HepG2 (cell line): ENCODE data around the gene COX7A2L. TPM values are rescaled to one million over a fixed set of nuclear protein-coding genes. Genes with fewer than 3 reads are reported as not detected.
A peak's percentile ranks its signal among the peaks of the same experiment; 100 is the strongest.

Source experiments
- ATAC-seq: fragments of 200-7000 bp; cut with Tn5 transposase; 3 replicates; pipeline ENCODE4 v1.9.1; 2020; ENCODE audit warnings: mild to moderate bottlenecking, moderate library complexity
- BruUV-seq: library from RNA; stranded (reverse); fragments of 400-500 nt; replicated peaks from 2 replicates; lab custom pipeline; 2021; lab: Mats Ljungman, UMichigan
- CTCF ChIA-PET: fragments of 300-600 bp; formaldehyde crosslinking; extraction: SDS; loops from one replicate; lab custom pipeline; 2021; ENCODE audit warnings: low total read pairs, inconsistent platforms, low intra/inter-chr PET ratio; lab: Yijun Ruan, JAX
- POLR2A ChIA-PET: fragments of 350-600 bp; sonication (Branson Sonifier 250); formaldehyde crosslinking; loops from one replicate; lab custom pipeline; 2020; ENCODE audit warnings: antibody characterized with exemption, inconsistent platforms; lab: Yijun Ruan, JAX
- DNase-seq: peaks from one replicate; pipeline ENCODE4 v3.0.0-alpha.2; 2015; ENCODE audit warnings: low spot score
- FAIRE-seq: peaks from 3 replicates; lab custom pipeline; 2011; peaks lifted over from hg19 to GRCh38; lab: Jason Lieb, UNC
- H2AFZ ChIP-seq: one replicate; pipeline ENCODE4 v1.6.1; 2011; ENCODE audit warnings: low read length, inconsistent platforms
- H3K27ac ChIP-seq: fragments of 300-600 bp; 3 replicates; pipeline ENCODE4 v1.8.0; 2011; ENCODE audit warnings: mixed run types, mild to moderate bottlenecking, mixed read lengths, low read length, inconsistent platforms; ENCODE audit not compliant: insufficient read depth; ENCODE audit errors: extremely low read length
- H3K27me3 ChIP-seq, 2 experiments: fragments of 200-600 bp in 1 of 2; 2 replicates in 1 of 2; 3 replicates in 1 of 2; pipeline versions ENCODE4 v1.6.0 to v1.8.0; 2011; ENCODE audit warnings: low read length in 2 of 2, mild to moderate bottlenecking in 2 of 2, moderate library complexity in 2 of 2, inconsistent platforms in 1 of 2; ENCODE audit not compliant: insufficient read depth in 2 of 2, control insufficient read depth in 1 of 2
- H3K36me3 ChIP-seq, 2 experiments: fragments of 200-600 bp in 1 of 2; replicated peaks in 1 of 2; 2 replicates in 1 of 2; 3 replicates in 1 of 2; pipeline versions ENCODE4 v1.5.1 to v1.8.0; 2011; ENCODE audit warnings: low read length in 2 of 2, inconsistent platforms in 1 of 2; ENCODE audit not compliant: insufficient read depth in 2 of 2, control insufficient read depth in 1 of 2
- H3K4me1 ChIP-seq: 2 replicates; pipeline ENCODE4 v1.5.1; 2012; ENCODE audit warnings: low read length, inconsistent platforms; ENCODE audit not compliant: insufficient read depth
- H3K4me2 ChIP-seq: 2 replicates; pipeline ENCODE4 v1.6.0; 2011; ENCODE audit warnings: low read depth, low read length, inconsistent platforms
- H3K4me3 ChIP-seq, 3 experiments: fragments of 200-600 bp in 1 of 3; sonication (generic), shearing (Covaris generic) in 1 of 3; replicated peaks in 1 of 3; 2 replicates each; pipeline ENCODE4 v1.5.1; 2011 to 2016; ENCODE audit warnings: low read length in 3 of 3, inconsistent platforms in 2 of 3, low read depth in 2 of 3, mild to moderate bottlenecking in 2 of 3, control low read depth in 1 of 3, mixed read lengths in 1 of 3; ENCODE audit not compliant: insufficient read depth in 1 of 3
- H3K79me2 ChIP-seq: one replicate; pipeline ENCODE4 v1.6.1; 2011; ENCODE audit warnings: low read length, inconsistent platforms; ENCODE audit not compliant: insufficient read depth
- H3K9ac ChIP-seq: 2 replicates; pipeline ENCODE4 v1.6.0; 2011; ENCODE audit warnings: mild to moderate bottlenecking, low read depth, low read length, inconsistent platforms; ENCODE audit not compliant: insufficient read depth
- H3K9me3 ChIP-seq: 2 replicates; pipeline ENCODE4 v1.5.1; 2012; ENCODE audit warnings: mild to moderate bottlenecking, low read length
- H4K20me1 ChIP-seq: 2 replicates; pipeline ENCODE4 v1.6.0; 2011; ENCODE audit warnings: inconsistent platforms, mild to moderate bottlenecking, low read length, moderate library complexity; ENCODE audit not compliant: insufficient read depth
- ARHGAP35 ChIP-seq: sonication (generic); formaldehyde crosslinking; IDR thresholded peaks from 2 replicates; pipeline ENCODE4 v1.9.0; 2022; ENCODE audit warnings: mild to moderate bottlenecking, inconsistent platforms, moderate library complexity, missing genetic modification reagents, borderline replicate concordance
- CREB1 ChIP-seq, 2 experiments: fragments of 450-650 bp in 1 of 2; IDR thresholded peaks; 2 replicates each; pipeline ENCODE4 v1.6.1; 2016 to 2017; ENCODE audit warnings: control low read depth in 1 of 2, mild to moderate bottlenecking in 1 of 2, missing compliant biosample characterization in 1 of 2, missing genetic modification characterization in 1 of 2
- HHEX ChIP-seq: IDR thresholded peaks from 2 replicates; pipeline ENCODE4 v1.6.1; 2016; ENCODE audit warnings: control low read depth
- HNF1B ChIP-seq: sonication (generic); formaldehyde crosslinking; IDR thresholded peaks from 2 replicates; pipeline ENCODE4 v1.5.1; 2020; ENCODE audit warnings: mild to moderate bottlenecking, moderate library complexity, missing genetic modification reagents
- HNRNPK ChIP-seq: fragments of 200-400 bp; formaldehyde crosslinking; IDR thresholded peaks from 2 replicates; pipeline ENCODE4 v1.6.1; 2018; ENCODE audit warnings: low read length, low read depth, moderate library complexity, mild to moderate bottlenecking; ENCODE audit not compliant: poor library complexity, severe bottlenecking
- NFYC ChIP-seq: IDR thresholded peaks from 2 replicates; pipeline ENCODE4 v1.6.1; 2016; ENCODE audit warnings: missing genetic modification reagents, missing compliant biosample characterization
- NONO ChIP-seq, 2 experiments: fragments of 450-650 bp in 1 of 2; sonication (generic) in 1 of 2; formaldehyde crosslinking in 1 of 2; IDR thresholded peaks in 1 of 2; conservative IDR thresholded peaks in 1 of 2; 2 replicates each; pipeline versions ENCODE4 v1.6.1 to v1.8.0; 2017 to 2022; ENCODE audit warnings: mild to moderate bottlenecking in 1 of 2, missing genetic modification reagents in 1 of 2, moderate library complexity in 1 of 2
- PCBP2 ChIP-seq: fragments of 200-400 bp; formaldehyde crosslinking; optimal IDR thresholded peaks from 2 replicates; pipeline ENCODE3; 2018; ENCODE audit warnings: low read length, low read depth; ENCODE audit not compliant: poor library complexity, severe bottlenecking
- POLR2G ChIP-seq: fragments of 200-400 bp; formaldehyde crosslinking; IDR thresholded peaks from 2 replicates; pipeline ENCODE4 v1.6.1; 2018; ENCODE audit warnings: mild to moderate bottlenecking, low read depth, low read length, moderate library complexity
- RBM22 ChIP-seq: fragments of 200-400 bp; formaldehyde crosslinking; optimal IDR thresholded peaks from 2 replicates; pipeline ENCODE3; 2017; ENCODE audit warnings: mild to moderate bottlenecking, low read length, moderate library complexity
- ZNF614 ChIP-seq: IDR thresholded peaks from 2 replicates; pipeline ENCODE4 v1.6.1; 2018; ENCODE audit warnings: missing biosample characterization, missing genetic modification reagents, inconsistent platforms, borderline replicate concordance
- WGBS: methylation state at CpG from one replicate; pipeline ENCODE4 v1.1.6; 2017; ENCODE audit warnings: low lambda C conversion rate; 5-methylcytosine and 5-hydroxymethylcytosine counted together
- in situ Hi-C: cut with HindIII; loops from 2 replicates; pipeline ENCODE4 v1.10.0; 2017; ENCODE audit warnings: low pct_unique_long_range_greater_than_20kb; ENCODE audit not compliant: extremely low pct_ligation_motif_present
- intact Hi-C: fragments of 100-400 bp; cut with micrococcal nuclease; formaldehyde crosslinking; loops from one replicate; pipeline ENCODE4 v1.10.0; 2022; ENCODE audit not compliant: unreplicated experiment
- polyA plus RNA-seq, 8 experiments: library from polyadenylated mRNA; depleted of rRNA in 3 of 8; stranded (reverse) in 7 of 8; unstranded in 1 of 8; fragments of >200 nt; fragmentation: Illumina TruSeq in 4 of 8; extraction: Trizol in 4 of 8; gene quantifications; 2 replicates each; pipeline versions ENCODE4 v1.2.1 to v1.2.3, GENCODE V29; 2011 to 2016; ENCODE audit warnings: low read depth in 4 of 8, missing spikeins in 1 of 8, mixed read lengths in 1 of 8; ENCODE audit not compliant: insufficient read depth in 1 of 8
- total RNA-seq, 5 experiments: library from RNA; depleted of rRNA; stranded (reverse); fragments of >200 nt; fragmentation: Illumina TruSeq; extraction: Trizol; gene quantifications; 2 replicates each; pipeline ENCODE4 v1.2.3, GENCODE V29; 2016; ENCODE audit warnings: low read depth in 1 of 5
- TF ChIP-seq, protein P1 (sequence below): sonication (generic); formaldehyde crosslinking; IDR thresholded peaks from 2 replicates; pipeline ENCODE4 v1.8.0; 2022; ENCODE audit warnings: missing genetic modification reagents, mild to moderate bottlenecking, borderline replicate concordance

The COX7A2L gene
- total and polyA plus RNA-seq, 2 of the 13 experiments (the other 11 are each of a cell fraction or from before 2014, with no cell fraction given): 155 to 201 TPM

GRCh38 chr2:42310007-42310515, 51.0 kb downstream of the COX7A2L start:
- H3K4me2 ChIP-seq: no peak overlapping the region
- FAIRE-seq: no peak
- H3K27me3 ChIP-seq: no peaks in the 10 kb centered on the region
- CTCF ChIA-PET: no interaction called here
- WGBS: 100% methylated on average over 1 of the region's 1 CpG
- H3K36me3 ChIP-seq: peaks cover 8 to 74% of the 10 kb centered on the region in 2 experiments
- no peaks in the 10 kb centered on the region for H3K4me1 ChIP-seq
- no peak overlapping the region for H3K9ac ChIP-seq
- no peaks in the 10 kb centered on the region for H3K9me3 ChIP-seq
- H2AFZ ChIP-seq: no peak overlapping the region
- no peak for DNase-seq
- TF ChIP-seq POLR2G (0 out of 2 replicates have a peak, but pooled peaks have one; percentile 37), NONO (IDR thresholded peaks at IDR 0.05) (0 out of 2 replicates have a peak, but pooled peaks have one; percentile 49), NONO (CRISPR knock-in tag; conservative IDR thresholded peaks at IDR 0.05) (no peak), ARHGAP35 (CRISPR knock-in tag) (no peak), PCBP2 (peak; percentile 89), HHEX (no peak), RBM22 (peak; percentile 42), CREB1 (IDR thresholded peaks at IDR 0.05) (no peak), CREB1 (CRISPR knock-in tag; IDR thresholded peaks at IDR 0.05) (no peak), NFYC (CRISPR knock-in tag) (no peak), HNRNPK (peak; percentile 97), ZNF614 (CRISPR knock-in tag) (no peak), HNF1B (0 out of 2 replicates have a peak, but pooled peaks have one; percentile 46)
- TF ChIP-seq, protein P1, sequence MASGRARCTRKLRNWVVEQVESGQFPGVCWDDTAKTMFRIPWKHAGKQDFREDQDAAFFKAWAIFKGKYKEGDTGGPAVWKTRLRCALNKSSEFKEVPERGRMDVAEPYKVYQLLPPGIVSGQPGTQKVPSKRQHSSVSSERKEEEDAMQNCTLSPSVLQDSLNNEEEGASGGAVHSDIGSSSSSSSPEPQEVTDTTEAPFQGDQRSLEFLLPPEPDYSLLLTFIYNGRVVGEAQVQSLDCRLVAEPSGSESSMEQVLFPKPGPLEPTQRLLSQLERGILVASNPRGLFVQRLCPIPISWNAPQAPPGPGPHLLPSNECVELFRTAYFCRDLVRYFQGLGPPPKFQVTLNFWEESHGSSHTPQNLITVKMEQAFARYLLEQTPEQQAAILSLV (CRISPR knock-in tag): no peak
- BruUV-seq: no TSS peak
- POLR2A ChIA-PET: no interaction called here
- H3K79me2 ChIP-seq: no peaks in the 10 kb centered on the region
- peaks cover 32% of the 10 kb centered on the region for H4K20me1 ChIP-seq
- intact Hi-C loops: no loop called here
- H3K4me3 ChIP-seq: no peak overlapping the region
- no peak overlapping the region for H3K27ac ChIP-seq
- in situ Hi-C loops: no loop called here
- no peak for ATAC-seq
